GM13977 (cell line): Measurements from ENCODE around the gene CFAP46.

Experiments
- DNase-seq: peaks from one replicate; pipeline ENCODE4 v3.0.0; 2012; ENCODE audit warnings: low spot score
- in situ Hi-C: fragments of 300-500 bp; cut with MboI; formaldehyde crosslinking; loops from one replicate; pipeline ENCODE4 v1.12.0; 2022; ENCODE audit warnings: low sequenced_read_pairs, low pct_unique_long_range_greater_than_20kb, mixed read lengths, inconsistent platforms; ENCODE audit not compliant: unreplicated experiment
- TF ChIP-seq, protein P1 (sequence below): IDR thresholded peaks from 2 replicates; pipeline ENCODE4 v1.5.1; 2012; ENCODE audit warnings: mild to moderate bottlenecking, control low read depth; ENCODE audit not compliant: insufficient read depth; ENCODE audit errors: extremely low read depth, missing control alignments

CFAP46 gene

DNA sequence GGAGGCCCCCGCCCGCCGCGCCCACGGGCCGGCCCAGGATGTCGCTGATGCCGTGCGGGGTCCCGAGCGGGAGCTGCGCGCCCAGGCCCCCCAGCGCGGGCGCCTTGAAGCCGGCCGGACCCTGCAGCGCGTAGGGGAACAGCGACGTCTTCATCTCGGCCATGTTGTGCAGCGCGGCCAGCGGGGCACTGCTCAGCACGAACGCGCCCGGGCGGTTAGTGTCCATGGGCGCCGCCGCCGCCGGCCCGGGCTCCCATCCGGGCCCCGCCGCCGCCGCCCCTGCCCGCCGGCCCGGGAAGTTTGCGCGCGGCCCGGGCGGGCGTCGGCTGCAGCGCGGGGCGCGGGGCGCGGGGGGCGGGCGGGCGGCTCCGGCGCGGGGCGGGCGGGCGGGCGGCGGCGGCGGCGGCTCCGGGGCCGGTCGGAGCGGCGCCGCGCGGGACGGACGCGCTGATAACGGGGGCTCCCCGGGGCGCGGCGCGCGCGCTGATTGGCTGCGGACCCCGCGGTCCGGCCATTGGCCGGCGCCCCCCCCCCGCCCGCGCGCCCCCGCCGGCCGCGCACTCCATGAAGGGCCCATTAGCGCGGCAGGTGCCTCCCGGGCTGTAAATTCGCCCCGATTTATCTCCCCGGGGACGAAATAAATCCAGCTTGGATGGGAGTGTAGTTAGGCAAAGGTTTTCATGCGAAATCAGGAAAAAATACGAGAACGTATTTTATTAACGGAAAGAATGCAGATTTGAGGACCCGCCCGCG, 156.5 kb downstream of the CFAP46 start, which contains the start of gene NKX6-2:
TSS of gene NKX6-2 (minus strand) at position 425 of the 753 bp plus-strand sequence. CDS start at position 226, 199 bp downstream.
- in situ Hi-C loops = no loop called here

DNA sequence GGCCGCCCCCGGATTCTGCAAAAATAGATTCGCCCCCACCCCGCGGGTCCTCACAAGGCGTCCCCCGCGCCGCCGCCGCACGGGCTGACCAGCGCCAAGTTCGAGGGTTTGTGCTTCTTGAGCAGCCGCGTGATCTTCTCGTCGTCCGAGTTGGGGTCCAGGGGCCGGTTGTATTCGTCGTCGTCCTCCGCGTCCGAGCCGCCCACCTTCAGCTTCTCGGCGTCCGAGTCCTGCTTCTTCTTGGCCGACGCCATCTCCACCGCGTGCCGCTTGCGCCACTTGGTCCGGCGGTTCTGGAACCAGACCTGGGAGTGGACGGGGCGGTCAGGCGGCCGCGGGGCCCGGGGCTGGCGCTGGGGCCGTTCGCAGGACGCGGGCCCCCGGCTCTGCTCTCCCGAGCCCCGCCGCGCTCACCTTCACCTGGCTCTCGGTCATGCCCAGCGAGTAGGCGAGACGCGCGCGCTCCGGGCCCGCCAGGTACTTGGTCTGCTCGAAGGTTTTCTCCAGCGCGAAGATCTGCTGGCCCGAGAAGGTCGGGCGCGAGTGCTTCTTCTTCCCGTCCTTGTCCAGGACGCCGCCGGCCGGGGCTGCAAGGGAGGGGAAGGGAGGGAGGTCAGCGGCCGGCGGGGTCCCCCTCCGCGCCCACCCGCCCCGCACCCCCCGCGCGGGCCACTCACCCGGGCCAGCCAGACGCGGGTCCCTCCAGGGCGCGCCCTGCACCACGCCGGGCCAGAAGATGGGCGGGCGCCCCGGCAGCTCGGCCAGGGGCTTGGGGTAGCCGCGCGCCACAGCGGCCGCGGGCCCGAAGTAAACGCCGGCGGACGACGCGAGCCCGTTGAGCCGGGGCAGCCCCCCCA, 157.3 kb downstream of the CFAP46 start:
- DNase-seq = no peak
- in situ Hi-C loops = no loop called here
- TF ChIP-seq, protein P1, sequence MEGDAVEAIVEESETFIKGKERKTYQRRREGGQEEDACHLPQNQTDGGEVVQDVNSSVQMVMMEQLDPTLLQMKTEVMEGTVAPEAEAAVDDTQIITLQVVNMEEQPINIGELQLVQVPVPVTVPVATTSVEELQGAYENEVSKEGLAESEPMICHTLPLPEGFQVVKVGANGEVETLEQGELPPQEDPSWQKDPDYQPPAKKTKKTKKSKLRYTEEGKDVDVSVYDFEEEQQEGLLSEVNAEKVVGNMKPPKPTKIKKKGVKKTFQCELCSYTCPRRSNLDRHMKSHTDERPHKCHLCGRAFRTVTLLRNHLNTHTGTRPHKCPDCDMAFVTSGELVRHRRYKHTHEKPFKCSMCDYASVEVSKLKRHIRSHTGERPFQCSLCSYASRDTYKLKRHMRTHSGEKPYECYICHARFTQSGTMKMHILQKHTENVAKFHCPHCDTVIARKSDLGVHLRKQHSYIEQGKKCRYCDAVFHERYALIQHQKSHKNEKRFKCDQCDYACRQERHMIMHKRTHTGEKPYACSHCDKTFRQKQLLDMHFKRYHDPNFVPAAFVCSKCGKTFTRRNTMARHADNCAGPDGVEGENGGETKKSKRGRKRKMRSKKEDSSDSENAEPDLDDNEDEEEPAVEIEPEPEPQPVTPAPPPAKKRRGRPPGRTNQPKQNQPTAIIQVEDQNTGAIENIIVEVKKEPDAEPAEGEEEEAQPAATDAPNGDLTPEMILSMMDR = no peak

More for the DNA sequence above, 156.5 kb downstream of the CFAP46 start, which contains the start of gene NKX6-2:
- DNase-seq = no peak
- TF ChIP-seq, protein P1 = no peak

DNA sequence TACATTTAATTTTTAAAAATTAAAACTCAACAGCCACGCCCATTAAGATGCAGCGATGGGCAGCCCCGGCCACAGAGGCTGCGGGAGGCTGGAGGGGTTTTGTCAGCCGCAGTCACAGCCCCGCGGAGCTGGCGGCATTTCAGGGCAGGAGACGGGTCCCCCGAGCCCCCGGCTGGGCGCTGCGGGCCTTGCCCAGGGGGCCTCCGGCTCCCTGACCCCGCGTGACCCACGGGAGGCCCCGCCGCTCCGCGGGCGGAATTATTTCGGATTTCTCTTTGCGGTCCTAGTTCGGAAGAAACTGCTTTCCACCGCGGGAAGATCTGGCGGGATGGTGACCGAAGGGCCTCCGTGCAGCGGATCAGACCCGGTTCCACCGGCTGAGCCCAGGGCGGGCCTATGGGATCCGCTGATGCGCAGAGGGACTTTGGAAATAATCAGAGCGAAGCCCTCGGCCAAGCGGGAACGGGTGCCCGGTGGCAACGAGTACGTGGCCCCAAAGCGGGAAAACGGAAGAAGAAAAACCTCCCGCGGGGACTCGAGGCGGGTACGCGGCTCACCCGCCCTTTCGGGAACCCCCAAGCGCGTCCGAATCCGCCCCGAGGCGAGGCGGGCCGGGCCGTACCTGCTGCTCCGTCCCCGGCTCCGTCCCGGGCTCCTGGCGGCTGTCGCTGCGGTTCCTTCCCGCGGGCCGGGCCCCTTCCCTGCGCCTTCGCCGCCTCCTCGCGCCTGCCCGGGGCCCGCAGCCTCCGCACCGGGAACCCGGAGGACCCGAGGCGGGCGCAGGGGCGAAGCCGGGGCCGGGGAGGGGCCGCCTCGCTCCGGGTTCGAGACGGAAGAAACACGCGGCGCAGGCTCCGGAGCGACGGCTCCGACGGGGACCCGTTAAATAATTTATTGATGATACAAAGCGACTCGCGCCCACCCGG, 158.2 kb downstream of the CFAP46 start:
- no peak for DNase-seq
- in situ Hi-C loops = no loop called here
- TF ChIP-seq, protein P1 = no peak

DNA sequence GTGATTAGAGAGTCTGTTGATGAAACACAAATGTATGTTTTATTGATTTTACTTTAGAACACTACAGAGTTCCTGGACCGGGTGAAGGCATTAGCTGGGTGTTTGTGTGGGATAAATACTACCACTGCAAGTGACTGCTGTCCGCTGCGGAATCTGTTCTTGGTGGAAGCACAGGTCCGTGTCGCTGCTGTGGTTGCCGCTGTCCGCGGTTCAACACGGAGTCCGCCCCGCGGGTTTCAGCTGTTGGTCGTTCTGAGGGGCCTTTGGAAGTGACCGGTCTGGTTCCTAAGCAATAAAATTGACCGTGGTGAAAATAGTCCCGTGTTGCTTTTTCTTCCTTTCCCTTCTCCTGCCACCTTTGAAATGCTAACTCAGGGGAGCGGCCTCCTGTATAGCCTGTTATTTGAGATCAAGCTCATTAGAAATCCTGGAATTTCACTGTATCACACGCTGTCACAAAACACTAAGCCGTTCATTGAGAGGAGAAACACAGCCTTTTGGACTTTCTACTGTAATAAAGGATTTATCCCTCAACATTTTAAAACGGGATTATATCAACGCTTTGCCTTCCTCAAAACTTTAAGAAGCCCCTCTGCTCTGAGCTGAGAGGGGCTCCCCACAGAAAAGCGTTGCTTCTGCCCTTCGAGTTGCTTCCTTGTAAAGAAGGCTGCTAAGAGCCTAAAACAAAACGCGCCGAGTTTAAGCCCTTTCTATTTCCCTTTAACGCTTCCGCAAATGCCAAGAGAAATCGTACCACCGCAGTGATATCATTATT, 159.0 kb downstream of the CFAP46 start:
- in situ Hi-C loops = no loop called here
- TF ChIP-seq, protein P1 = no peak
- no peak for DNase-seq

DNA sequence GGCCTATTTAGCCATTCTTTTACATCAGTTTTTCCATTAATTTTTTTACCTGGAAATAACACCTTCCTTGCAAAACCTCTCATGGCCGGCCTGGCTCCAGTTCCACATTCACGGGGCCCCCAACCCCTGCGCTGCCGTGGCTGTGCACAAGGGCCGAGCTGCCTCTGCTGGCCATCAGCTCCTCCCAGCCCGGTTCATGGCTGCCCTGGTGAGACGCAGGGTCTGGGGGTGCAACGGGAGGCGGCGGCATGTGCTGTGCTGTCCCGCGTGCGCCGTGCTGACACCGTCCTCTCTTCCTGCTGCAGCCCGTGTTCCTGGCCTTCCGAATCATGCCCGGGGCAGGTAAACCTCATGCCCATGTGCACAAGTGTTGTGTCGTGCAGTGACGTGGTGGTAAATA, 160.8 kb downstream of the CFAP46 start:
- in situ Hi-C loops = no loop called here
- TF ChIP-seq, protein P1 = no peak

More for the DNA sequence above, 160.8 kb downstream of the CFAP46 start:
- no peak for DNase-seq
